ENCODE measurements around the gene MALT1. TPM values are rescaled to one million over a fixed set of nuclear protein-coding genes. Genes with fewer than 3 reads are reported as not detected.

The MALT1 gene
- total RNA-seq, 2 donors from 2014 or later: 17.7 to 28.8 TPM

GRCh38 chr18:58766164-58766563, 94.9 kb downstream of the MALT1 start:
- no peaks in the 10 kb centered on the region for H3K9me3 ChIP-seq
- no peak for TF ChIP-seq CTCF (IDR thresholded peaks at IDR 0.05)
- DNase-seq (ENCODE audit: low spot score) (no peak), ATAC-seq (ENCODE audit: insufficient number of reproducible peaks, low FRiP score, low read depth) (no peak)
- H3K36me3 ChIP-seq: no peaks in the 10 kb centered on the region
- no peak overlapping the region for H3K4me3 ChIP-seq
- no peak overlapping the region for H3K27ac ChIP-seq
- H3K27me3 ChIP-seq (replicated peaks; ENCODE audit: insufficient read depth): no peaks in the 10 kb centered on the region
- peaks cover 3 to 11% of the 10 kb centered on the region in 2 donors for H3K4me1 ChIP-seq (ENCODE audit: control insufficient read depth in 1 of 2, low read depth in 2 of 2)

- DNase-seq (ENCODE audit: low spot score) (no peak), ATAC-seq (ENCODE audit: insufficient number of reproducible peaks, low FRiP score, low read depth) (no peak)
- no peaks in the 10 kb centered on the region for H3K27me3 ChIP-seq (replicated peaks; ENCODE audit: insufficient read depth)
- no peak overlapping the region for H3K4me3 ChIP-seq
- TF ChIP-seq CTCF (IDR thresholded peaks at IDR 0.05): no peak
- no peaks in the 10 kb centered on the region for H3K36me3 ChIP-seq
- no peaks in the 10 kb centered on the region for H3K9me3 ChIP-seq
- peaks cover 3 to 11% of the 10 kb centered on the region in 2 donors for H3K4me1 ChIP-seq (ENCODE audit: control insufficient read depth in 1 of 2, low read depth in 2 of 2)
- H3K27ac ChIP-seq: no peak overlapping the region
Measured at GRCh38 chr18:58766946-58767345, 95.7 kb downstream of the MALT1 start.

GRCh38 chr18:58768293-58768974, 97.2 kb downstream of the MALT1 start:
- TF ChIP-seq CTCF (IDR thresholded peaks at IDR 0.05): peak; percentile 77
- peak overlapping the region; percentile 69 for H3K4me3 ChIP-seq
- peak; percentile 28 for DNase-seq (ENCODE audit: low spot score)

GRCh38 chr18:58769321-58769720, 98.1 kb downstream of the MALT1 start:
- TF ChIP-seq CTCF (IDR thresholded peaks at IDR 0.05): no peak
- Histone ChIP-seq H3K36me3 (no peaks in the 10 kb centered on the region), H3K4me1 (ENCODE audit: control insufficient read depth in 1 of 2, low read depth in 2 of 2) (peaks cover 3 to 11% of the 10 kb centered on the region in 2 donors), H3K27me3 (replicated peaks; ENCODE audit: insufficient read depth) (no peaks in the 10 kb centered on the region), H3K4me3 (no peak overlapping the region), H3K27ac (no peak overlapping the region), H3K9me3 (no peaks in the 10 kb centered on the region)
- ATAC-seq (ENCODE audit: insufficient number of reproducible peaks, low FRiP score, low read depth): no peak
- DNase-seq (ENCODE audit: low spot score): no peak

More at GRCh38 chr18:58768293-58768974, 97.2 kb downstream of the MALT1 start:
- ATAC-seq (ENCODE audit: insufficient number of reproducible peaks, low FRiP score, low read depth): peak; percentile 66
- Histone ChIP-seq H3K9me3 (no peaks in the 10 kb centered on the region), H3K36me3 (no peaks in the 10 kb centered on the region), H3K4me1 (ENCODE audit: control insufficient read depth in 1 of 2, low read depth in 2 of 2) (peaks cover 3 to 11% of the 10 kb centered on the region in 2 donors), H3K27me3 (replicated peaks; ENCODE audit: insufficient read depth) (no peaks in the 10 kb centered on the region), H3K27ac (no peak overlapping the region)

GRCh38 chr18:58770601-58771000, 99.3 kb downstream of the MALT1 start:
- Histone ChIP-seq H3K36me3 (no peaks in the 10 kb centered on the region), H3K27me3 (replicated peaks; ENCODE audit: insufficient read depth) (no peaks in the 10 kb centered on the region), H3K27ac (no peak overlapping the region), H3K9me3 (no peaks in the 10 kb centered on the region), H3K4me1 (ENCODE audit: control insufficient read depth in 1 of 2, low read depth in 2 of 2) (peaks cover 3 to 11% of the 10 kb centered on the region in 2 donors), H3K4me3 (no peak overlapping the region)
- ATAC-seq (ENCODE audit: insufficient number of reproducible peaks, low FRiP score, low read depth): no peak
- no peak for DNase-seq (ENCODE audit: low spot score)
- no peak for TF ChIP-seq CTCF (IDR thresholded peaks at IDR 0.05)

Measured in thoracic aorta (tissue), 2 donors.